WI38 (cell line): ENCODE measurements around the gene DIAPH2.

Experiments
- H3K4me3 ChIP-seq: 2 replicates; pipeline ENCODE4 v1.5.1; 2011; ENCODE audit warnings: low read depth, mild to moderate bottlenecking, control low read depth, low read length
- CTCF ChIP-seq: IDR thresholded peaks from 2 replicates; pipeline ENCODE4 v1.5.1; 2012; ENCODE audit warnings: low read depth, mild to moderate bottlenecking, control low read depth, low read length

DIAPH2 gene

GRCh38 chrX:97224148-97224547, 539.5 kb downstream of the DIAPH2 start:
- TF ChIP-seq CTCF: no peak
- no peak overlapping the region for H3K4me3 ChIP-seq

GRCh38 chrX:97229318-97229717, 544.7 kb downstream of the DIAPH2 start:
- H3K4me3 ChIP-seq: no peak overlapping the region
- no peak for TF ChIP-seq CTCF

- TF ChIP-seq CTCF: no peak
- H3K4me3 ChIP-seq: no peak overlapping the region
These were observed 546.3 kb downstream of the DIAPH2 start for GRCh38 chrX:97230948-97231347.

GRCh38 chrX:97234471-97235081, 549.9 kb downstream of the DIAPH2 start:
- H3K4me3 ChIP-seq: no peak overlapping the region
- TF ChIP-seq CTCF: no peak

GRCh38 chrX:97238632-97239031, 554.0 kb downstream of the DIAPH2 start:
- TF ChIP-seq CTCF: no peak
- no peak overlapping the region for H3K4me3 ChIP-seq

- no peak overlapping the region for H3K4me3 ChIP-seq
- TF ChIP-seq CTCF: no peak
These were observed 567.5 kb downstream of the DIAPH2 start for GRCh38 chrX:97252111-97252510.

- no peak for TF ChIP-seq CTCF
- no peak overlapping the region for H3K4me3 ChIP-seq
These were observed 576.0 kb downstream of the DIAPH2 start for GRCh38 chrX:97260679-97261078.
